ENCODE measurements around the gene NTSR1.

NTSR1 gene

GRCh38 chr20:62773845-62774714, 65.4 kb downstream of the NTSR1 start:
- H3K4me3 ChIP-seq (ENCODE audit: low read depth, low read length), result no peak overlapping the region
- TF ChIP-seq CTCF (IDR thresholded peaks at IDR 0.05; ENCODE audit: borderline replicate concordance, insufficient read depth, low read depth, low read length), result no peak

GRCh38 chr20:62774762-62775161, 66.1 kb downstream of the NTSR1 start:
- TF ChIP-seq CTCF (IDR thresholded peaks at IDR 0.05; ENCODE audit: borderline replicate concordance, insufficient read depth, low read depth, low read length), result no peak
- no peak overlapping the region for H3K4me3 ChIP-seq (ENCODE audit: low read depth, low read length)

GRCh38 chr20:62775206-62775605, 66.6 kb downstream of the NTSR1 start:
- no peak overlapping the region for H3K4me3 ChIP-seq (ENCODE audit: low read depth, low read length)
- TF ChIP-seq CTCF (IDR thresholded peaks at IDR 0.05; ENCODE audit: borderline replicate concordance, insufficient read depth, low read depth, low read length), result no peak

- no peak overlapping the region for H3K4me3 ChIP-seq (ENCODE audit: low read depth, low read length)
- TF ChIP-seq CTCF (IDR thresholded peaks at IDR 0.05; ENCODE audit: borderline replicate concordance, insufficient read depth, low read depth, low read length), result no peak
Observed at GRCh38 chr20:62776035-62776691, 67.5 kb downstream of the NTSR1 start.

- TF ChIP-seq CTCF (IDR thresholded peaks at IDR 0.05; ENCODE audit: borderline replicate concordance, insufficient read depth, low read depth, low read length), result no peak
- no peak overlapping the region for H3K4me3 ChIP-seq (ENCODE audit: low read depth, low read length)
Observed at GRCh38 chr20:62776692-62777527, 68.3 kb downstream of the NTSR1 start.

- TF ChIP-seq CTCF (IDR thresholded peaks at IDR 0.05; ENCODE audit: borderline replicate concordance, insufficient read depth, low read depth, low read length), result no peak
- no peak overlapping the region for H3K4me3 ChIP-seq (ENCODE audit: low read depth, low read length)
Observed at GRCh38 chr20:62777528-62777830, 68.8 kb downstream of the NTSR1 start.
